Measurements from ENCODE around the gene FA2H. TPM values are rescaled to one million over a fixed set of nuclear protein-coding genes. Genes with fewer than 3 reads are reported as not detected.

FA2H gene
- total RNA-seq, 4 donors from 2014 or later = not detected

GRCh38 chr16:74743668-74744299 lies 30.8 kb downstream of the FA2H start:
- no peaks in the 10 kb centered on the region for H3K27me3 ChIP-seq
- H3K4me3 ChIP-seq = no peak overlapping the region
- DNase-seq = no peak
- intact Hi-C loops (cut with DNase I; ENCODE audit: low total_unique reads) = no loop called here
- no peak overlapping the region for H3K27ac ChIP-seq
- H3K4me1 ChIP-seq = no peaks in the 10 kb centered on the region
- H3K36me3 ChIP-seq = no peaks in the 10 kb centered on the region
- no peaks in the 10 kb centered on the region for H3K9me3 ChIP-seq
- no peak for TF ChIP-seq POLR2A (IDR thresholded peaks at IDR 0.05)
- no peak for TF ChIP-seq CTCF (IDR thresholded peaks at IDR 0.05)

GRCh38 chr16:74743045-74743667 lies 31.5 kb downstream of the FA2H start:
- H3K9me3 ChIP-seq = no peaks in the 10 kb centered on the region
- H3K36me3 ChIP-seq = no peaks in the 10 kb centered on the region
- TF ChIP-seq POLR2A (IDR thresholded peaks at IDR 0.05) (no peak), CTCF (IDR thresholded peaks at IDR 0.05) (no peak)
- intact Hi-C loops (cut with DNase I; ENCODE audit: low total_unique reads) = no loop called here
- no peak overlapping the region for H3K4me3 ChIP-seq
- no peaks in the 10 kb centered on the region for H3K27me3 ChIP-seq
- no peak overlapping the region for H3K27ac ChIP-seq
- no peaks in the 10 kb centered on the region for H3K4me1 ChIP-seq
- DNase-seq = no peak

GRCh38 chr16:74742051-74742481 lies 32.6 kb downstream of the FA2H start:
- DNase-seq = no peak
- no peaks in the 10 kb centered on the region for H3K36me3 ChIP-seq
- TF ChIP-seq CTCF (IDR thresholded peaks at IDR 0.05) (no peak), POLR2A (IDR thresholded peaks at IDR 0.05) (no peak)
- H3K27ac ChIP-seq = no peak overlapping the region
- H3K4me1 ChIP-seq = no peaks in the 10 kb centered on the region
- H3K9me3 ChIP-seq = no peaks in the 10 kb centered on the region
- H3K4me3 ChIP-seq = no peak overlapping the region
- no peaks in the 10 kb centered on the region for H3K27me3 ChIP-seq
- intact Hi-C loops (cut with DNase I; ENCODE audit: low total_unique reads) = no loop called here

GRCh38 chr16:74740795-74741304 lies 33.8 kb downstream of the FA2H start:
- Histone ChIP-seq H3K36me3 (no peaks in the 10 kb centered on the region), H3K27ac (no peak overlapping the region), H3K27me3 (no peaks in the 10 kb centered on the region), H3K4me1 (no peaks in the 10 kb centered on the region), H3K9me3 (no peaks in the 10 kb centered on the region), H3K4me3 (no peak overlapping the region)
- intact Hi-C loops (cut with DNase I; ENCODE audit: low total_unique reads) = no loop called here
- no peak for DNase-seq
- TF ChIP-seq POLR2A (IDR thresholded peaks at IDR 0.05) = no peak
- no peak for TF ChIP-seq CTCF (IDR thresholded peaks at IDR 0.05)

GRCh38 chr16:74739275-74739674 lies 35.3 kb downstream of the FA2H start:
- intact Hi-C loops (cut with DNase I; ENCODE audit: low total_unique reads) = no loop called here
- H3K27me3 ChIP-seq = no peaks in the 10 kb centered on the region
- H3K36me3 ChIP-seq = no peaks in the 10 kb centered on the region
- H3K4me1 ChIP-seq = no peaks in the 10 kb centered on the region
- H3K4me3 ChIP-seq = no peak overlapping the region
- H3K9me3 ChIP-seq = no peaks in the 10 kb centered on the region
- DNase-seq = no peak
- TF ChIP-seq CTCF (IDR thresholded peaks at IDR 0.05) (no peak), POLR2A (IDR thresholded peaks at IDR 0.05) (no peak)
- no peak overlapping the region for H3K27ac ChIP-seq
